ENCODE results near the gene ST8SIA6. TPM values are rescaled to one million over a fixed set of nuclear protein-coding genes. Genes with fewer than 3 reads are reported as not detected.

Gene ST8SIA6
- total RNA-seq, 2 experiments from 2014 or later: not detected

- no peak overlapping the region for H3K4me2 ChIP-seq (ENCODE audit: low read length)
- intact Hi-C loops (cut with micrococcal nuclease; ENCODE audit: unreplicated experiment): no loop called here
- TF ChIP-seq CTCF (conservative IDR thresholded peaks at IDR 0.05; ENCODE audit: low read length) (no peak), EZH2phosphoT487 (IDR thresholded peaks at IDR 0.05; ENCODE audit: borderline replicate concordance, low read depth, low read length) (no peak)
- no peaks in the 10 kb centered on the region for H3K9me2 ChIP-seq (ENCODE audit: insufficient read depth, low read length)
- no peaks in the 10 kb centered on the region for H3K79me2 ChIP-seq (ENCODE audit: insufficient read depth, low read depth, low read length)
- BruUV-seq (replicated peaks): no TSS peak
- H3K9me3 ChIP-seq (ENCODE audit: low read length): no peaks in the 10 kb centered on the region
- H3K4me3 ChIP-seq (ENCODE audit: low read depth, low read length, poor library complexity, severe bottlenecking): no peak overlapping the region
- H4K20me1 ChIP-seq (ENCODE audit: insufficient read depth, low read length): no peaks in the 10 kb centered on the region
- no peaks in the 10 kb centered on the region for H3K4me1 ChIP-seq (ENCODE audit: insufficient read depth, low read length, poor library complexity, severe bottlenecking)
- DNase-seq (ENCODE audit: low spot score): no peak
- H2AFZ ChIP-seq (ENCODE audit: low read length): no peak overlapping the region
- no peak overlapping the region for H3K27ac ChIP-seq (ENCODE audit: low read depth, low read length, poor library complexity, severe bottlenecking)
- CTCF ChIA-PET (ENCODE audit: unreplicated experiment): no interaction called here
- H3K36me3 ChIP-seq (ENCODE audit: insufficient read depth, low read length): no peaks in the 10 kb centered on the region
- POLR2A ChIA-PET: interaction anchor here (0.7 kb wide), 1 partner anchor 52 kb away, joined by 3 read pairs; no protein-coding TSS in a partner anchor
Measured at GRCh38 chr10:17340144-17340829, 114.1 kb downstream of the ST8SIA6 start.

- Histone ChIP-seq H3K4me1 (ENCODE audit: insufficient read depth, low read length, poor library complexity, severe bottlenecking) (no peaks in the 10 kb centered on the region), H3K9me2 (ENCODE audit: insufficient read depth, low read length) (no peaks in the 10 kb centered on the region), H3K36me3 (ENCODE audit: insufficient read depth, low read length) (no peaks in the 10 kb centered on the region), H3K79me2 (ENCODE audit: insufficient read depth, low read depth, low read length) (no peaks in the 10 kb centered on the region), H3K27ac (ENCODE audit: low read depth, low read length, poor library complexity, severe bottlenecking) (no peak overlapping the region), H3K4me2 (ENCODE audit: low read length) (no peak overlapping the region), H3K4me3 (ENCODE audit: low read depth, low read length, poor library complexity, severe bottlenecking) (no peak overlapping the region), H4K20me1 (ENCODE audit: insufficient read depth, low read length) (no peaks in the 10 kb centered on the region), H3K9me3 (ENCODE audit: low read length) (no peaks in the 10 kb centered on the region), H2AFZ (ENCODE audit: low read length) (no peak overlapping the region)
- CTCF ChIA-PET (ENCODE audit: unreplicated experiment): no interaction called here
- no peak for DNase-seq (ENCODE audit: low spot score)
- POLR2A ChIA-PET: interaction anchor here (0.5 to 0.6 kb wide), 2 partner anchors 36 to 688 kb away, joined by 3 read pairs; no protein-coding TSS in a partner anchor
- intact Hi-C loops (cut with micrococcal nuclease; ENCODE audit: unreplicated experiment): no loop called here
- no TSS peak for BruUV-seq (replicated peaks)
- TF ChIP-seq EZH2phosphoT487 (IDR thresholded peaks at IDR 0.05; ENCODE audit: borderline replicate concordance, low read depth, low read length) (no peak), CTCF (conservative IDR thresholded peaks at IDR 0.05; ENCODE audit: low read length) (no peak)
Measured at GRCh38 chr10:17335065-17335464, 119.3 kb downstream of the ST8SIA6 start.

DNA sequence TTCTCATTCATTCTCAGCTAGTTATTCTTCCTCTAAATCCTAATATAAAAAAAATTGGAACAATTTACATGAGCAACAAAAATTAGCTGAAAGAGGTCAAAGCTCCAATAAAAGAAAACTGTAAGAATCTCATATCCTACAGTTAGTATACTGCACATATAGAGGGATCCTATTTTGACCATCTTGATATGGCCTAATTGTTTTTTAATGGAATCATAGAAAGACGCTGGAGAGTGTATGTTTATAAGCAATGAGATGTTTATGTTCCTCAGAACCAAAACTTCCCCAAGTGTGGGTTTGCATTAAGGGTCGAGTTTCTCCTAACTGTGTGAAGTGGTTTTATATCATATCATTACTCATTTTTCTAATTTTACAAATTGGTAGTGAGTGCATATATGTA lies 123.9 kb downstream of the ST8SIA6 start:
- Histone ChIP-seq H3K36me3 (ENCODE audit: insufficient read depth, low read length) (no peaks in the 10 kb centered on the region), H2AFZ (ENCODE audit: low read length) (no peak overlapping the region), H3K9me2 (ENCODE audit: insufficient read depth, low read length) (no peaks in the 10 kb centered on the region), H3K4me1 (ENCODE audit: insufficient read depth, low read length, poor library complexity, severe bottlenecking) (no peaks in the 10 kb centered on the region), H4K20me1 (ENCODE audit: insufficient read depth, low read length) (no peaks in the 10 kb centered on the region), H3K27ac (ENCODE audit: low read depth, low read length, poor library complexity, severe bottlenecking) (no peak overlapping the region), H3K9me3 (ENCODE audit: low read length) (no peaks in the 10 kb centered on the region), H3K4me3 (ENCODE audit: low read depth, low read length, poor library complexity, severe bottlenecking) (no peak overlapping the region), H3K79me2 (ENCODE audit: insufficient read depth, low read depth, low read length) (no peaks in the 10 kb centered on the region), H3K4me2 (ENCODE audit: low read length) (no peak overlapping the region)
- POLR2A ChIA-PET: interaction anchor here (1.2 kb wide), 1 partner anchor 11 kb away, joined by 3 read pairs; no protein-coding TSS in a partner anchor
- intact Hi-C loops (cut with micrococcal nuclease; ENCODE audit: unreplicated experiment): no loop called here
- DNase-seq (ENCODE audit: low spot score): no peak
- BruUV-seq (replicated peaks): no TSS peak
- CTCF ChIA-PET (ENCODE audit: unreplicated experiment): no interaction called here
- TF ChIP-seq CTCF (conservative IDR thresholded peaks at IDR 0.05; ENCODE audit: low read length) (no peak), EZH2phosphoT487 (IDR thresholded peaks at IDR 0.05; ENCODE audit: borderline replicate concordance, low read depth, low read length) (no peak)
